HL-60 (cell line): Measurements from ENCODE around the gene OR2M3.

Experiments
- CTCF ChIP-seq: IDR thresholded peaks from one replicate; pipeline ENCODE4 v1.5.1; 2011; ENCODE audit warnings: low read length, control low read depth, inconsistent platforms; ENCODE audit not compliant: insufficient read depth
- POLR2AphosphoS5 ChIP-seq: IDR thresholded peaks from 2 replicates; pipeline ENCODE4 v1.6.1; 2012; ENCODE audit warnings: low read depth
- SPI1 ChIP-seq: IDR thresholded peaks from 2 replicates; pipeline ENCODE4 v1.6.1; 2012; ENCODE audit warnings: low read depth, mild to moderate bottlenecking, borderline replicate concordance

- no peak for TF ChIP-seq CTCF
- TF ChIP-seq SPI1, result no peak
- TF ChIP-seq POLR2AphosphoS5, result no peak
Observed at GRCh38 chr1:248165186-248165585, 31.9 kb upstream of the OR2M3 start.
